ENCODE results near the gene HLF.
"Not testable (repeated sequence)": the region's sequence is repeated elsewhere in the genome, so short reads cannot be mapped to it uniquely, and the experiment has no call there.

The HLF gene

DNA sequence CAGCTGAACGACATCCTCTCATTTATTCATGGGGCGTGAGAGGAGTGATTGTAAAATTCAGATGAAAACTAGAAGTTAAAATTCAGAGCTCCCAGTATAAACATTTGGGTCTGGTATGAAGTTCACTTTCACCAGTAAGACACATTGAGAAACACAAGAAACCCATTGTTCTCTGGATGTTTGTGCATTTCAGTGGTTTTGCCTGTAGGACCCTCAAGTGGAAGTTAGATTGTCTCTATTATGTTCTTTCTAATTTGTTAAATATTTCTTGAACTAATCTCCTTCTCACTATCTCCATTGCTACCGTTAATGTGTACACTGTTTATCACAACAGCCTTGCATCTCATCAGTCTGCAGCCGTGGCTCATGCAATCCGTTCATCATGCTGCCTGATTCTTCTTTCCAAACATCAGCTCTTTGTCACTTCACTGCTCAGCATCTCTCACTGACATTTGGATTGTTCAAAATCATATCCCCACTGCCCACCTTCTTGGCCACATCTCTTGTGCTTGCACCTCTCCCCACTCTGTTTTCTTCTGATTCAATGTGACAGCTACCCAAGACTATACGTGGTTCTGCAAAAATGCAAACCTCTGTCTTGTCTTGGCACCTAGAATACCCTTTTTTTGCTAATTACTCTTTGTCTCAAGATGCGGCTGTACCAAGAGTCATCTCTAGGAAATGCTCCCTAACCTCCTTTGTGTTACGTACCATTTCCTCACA is 49.5 kb downstream of the HLF start:
- no peak for DNase-seq

DNA sequence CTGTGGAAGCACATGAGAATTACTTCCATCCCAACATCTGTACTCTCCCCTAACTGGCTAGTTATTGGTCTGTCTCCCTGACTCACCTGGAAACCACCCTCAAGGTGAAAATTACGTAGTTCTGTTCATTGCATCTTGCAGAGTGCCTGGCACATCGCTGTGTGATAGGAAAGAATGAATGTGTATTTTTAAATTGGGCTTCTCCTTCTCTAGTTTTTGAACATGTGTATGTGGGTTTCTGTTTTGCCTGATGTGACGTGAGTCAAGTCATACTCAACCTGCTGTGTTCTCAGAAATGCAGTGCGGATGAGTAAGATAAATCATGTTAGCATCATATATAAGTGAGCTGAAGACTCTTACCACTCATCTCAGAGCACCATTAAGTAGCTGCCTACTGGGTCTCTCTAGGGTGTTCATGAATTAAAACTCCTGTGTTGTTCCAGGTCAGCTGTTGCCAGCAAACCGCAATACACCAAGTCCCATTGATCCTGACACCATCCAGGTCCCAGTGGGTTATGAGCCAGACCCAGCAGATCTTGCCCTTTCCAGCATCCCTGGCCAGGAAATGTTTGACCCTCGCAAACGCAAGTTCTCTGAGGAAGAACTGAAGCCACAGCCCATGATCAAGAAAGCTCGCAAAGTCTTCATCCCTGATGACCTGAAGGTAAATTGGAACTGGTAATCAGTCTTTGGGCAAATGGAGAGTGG is 50.2 kb downstream of the HLF start:
- DNase-seq: no peak

DNA sequence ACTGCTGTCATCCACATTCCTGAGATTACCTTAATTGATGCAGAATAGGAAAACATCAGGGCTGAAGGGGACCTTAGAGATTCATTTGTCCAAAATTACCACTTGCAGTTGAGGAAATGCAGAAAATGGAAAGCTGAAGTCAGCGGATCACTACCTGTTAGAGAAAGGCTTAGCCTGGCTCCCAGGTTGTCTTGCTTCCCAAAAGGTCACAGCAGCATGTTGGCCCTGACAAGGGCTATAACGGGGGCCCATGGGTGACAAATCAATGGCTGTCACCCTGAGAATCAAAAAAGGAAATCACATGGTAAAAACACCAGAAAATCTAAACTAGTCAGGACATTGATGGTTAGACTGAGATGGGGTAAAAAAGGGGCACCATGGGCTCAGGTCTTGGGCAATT is 51.7 kb downstream of the HLF start:
- no peak for DNase-seq

DNA sequence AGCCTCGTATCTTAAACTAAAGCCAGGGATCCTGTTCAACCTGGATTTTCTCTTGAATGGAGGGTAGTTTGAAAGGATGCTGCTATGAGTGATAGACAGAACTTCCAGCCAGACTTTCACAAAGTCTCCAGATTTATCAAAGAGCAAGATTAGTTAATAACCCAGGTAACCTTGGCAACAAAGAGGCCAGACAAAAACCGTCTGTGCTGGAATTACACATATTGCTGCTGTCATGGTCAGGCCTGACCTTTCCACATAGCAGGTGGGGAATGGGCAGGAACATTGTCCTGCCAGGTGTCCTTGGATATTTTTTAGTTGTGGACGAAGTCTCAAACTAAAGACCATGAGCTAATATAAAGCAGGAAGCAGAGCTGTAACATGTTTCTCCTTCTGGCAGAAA is 52.5 kb downstream of the HLF start:
- no peak for DNase-seq

DNA sequence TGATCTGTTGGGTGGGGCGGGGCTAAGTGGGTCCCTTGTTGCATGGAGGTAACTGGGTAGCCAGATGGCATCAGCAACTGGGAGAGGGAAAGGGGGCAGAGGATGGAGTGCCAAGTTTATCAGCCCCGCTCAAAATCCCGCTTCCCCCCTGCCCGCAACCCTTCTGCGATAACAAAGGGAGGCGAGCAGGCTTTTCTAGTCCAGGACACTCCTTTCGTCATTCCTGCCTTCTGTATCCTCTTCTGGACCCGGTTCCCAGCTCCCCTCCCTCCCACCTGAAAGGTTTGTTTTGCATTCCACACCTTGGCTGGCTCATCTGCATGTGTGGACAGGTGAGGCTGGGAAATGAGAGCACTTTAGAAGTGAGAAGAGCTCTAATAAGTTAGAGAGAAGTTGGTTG is 53.3 kb downstream of the HLF start:
- no peak for DNase-seq

DNA sequence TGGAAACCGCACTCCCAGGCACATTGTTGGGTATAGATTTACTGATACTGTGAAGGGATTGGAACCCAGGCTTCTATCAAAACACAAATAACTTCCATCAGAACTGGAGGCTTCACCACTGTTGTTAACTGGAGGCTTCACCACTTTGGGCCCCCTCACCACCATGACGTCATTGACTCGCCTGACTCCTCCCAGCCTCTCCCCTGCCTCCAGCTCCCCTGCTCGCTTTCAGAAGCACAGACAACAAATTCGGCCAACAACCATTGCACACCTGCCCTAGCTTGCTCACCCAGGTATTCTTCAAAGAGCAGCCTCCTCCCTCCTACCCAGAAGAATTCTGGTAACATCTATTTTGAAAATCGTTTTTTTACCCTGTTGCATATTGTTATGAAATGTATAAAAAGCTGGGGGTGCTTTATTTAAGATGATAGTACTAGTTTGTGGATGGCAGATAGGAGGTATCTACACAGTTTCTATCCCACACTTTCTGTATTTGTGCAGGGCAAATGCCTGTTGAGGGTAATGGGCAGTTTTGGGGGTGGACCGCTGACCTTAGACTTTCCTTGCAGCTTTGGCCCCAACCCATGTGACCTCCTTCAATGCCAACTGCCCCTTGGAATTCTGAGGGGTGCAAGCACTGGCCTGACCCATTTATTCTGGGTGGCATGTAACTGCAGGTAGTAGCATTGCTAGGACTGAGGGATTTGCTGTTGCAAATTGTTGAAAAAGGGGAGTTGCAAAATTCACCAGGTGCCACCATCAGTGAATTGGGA is 54.1 kb downstream of the HLF start:
- no peak for DNase-seq

DNA sequence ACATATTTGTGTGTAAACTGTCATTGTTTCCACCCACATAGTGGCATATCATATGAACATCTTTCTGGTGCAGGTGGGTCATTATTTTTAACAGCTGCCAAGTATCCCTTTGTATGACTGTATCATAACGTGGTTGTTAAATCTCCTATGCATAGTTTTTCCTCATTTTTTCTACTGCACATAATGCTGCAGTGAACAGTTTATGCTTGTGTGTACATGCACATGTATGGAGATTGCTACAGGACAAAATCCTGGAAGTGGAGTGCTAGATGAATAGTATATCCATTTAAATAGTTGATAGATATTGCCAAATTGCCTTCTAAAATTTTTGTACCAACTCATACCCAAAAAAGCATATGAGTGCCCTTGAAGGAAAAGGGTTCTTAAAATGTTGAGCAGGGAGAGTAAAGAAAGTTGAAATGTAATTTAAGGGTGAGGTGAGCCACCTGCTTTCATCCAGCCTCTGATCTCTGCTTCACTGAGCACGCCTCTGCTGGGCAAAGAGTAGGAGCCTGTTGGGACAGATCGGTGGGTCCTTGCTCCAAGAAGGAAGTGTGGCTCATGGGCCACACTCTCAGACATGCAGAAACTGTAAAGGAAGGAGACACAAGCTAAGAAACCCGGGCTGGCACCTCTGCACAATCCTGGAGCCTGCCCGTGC is 55.3 kb downstream of the HLF start:
- DNase-seq: no peak

DNA sequence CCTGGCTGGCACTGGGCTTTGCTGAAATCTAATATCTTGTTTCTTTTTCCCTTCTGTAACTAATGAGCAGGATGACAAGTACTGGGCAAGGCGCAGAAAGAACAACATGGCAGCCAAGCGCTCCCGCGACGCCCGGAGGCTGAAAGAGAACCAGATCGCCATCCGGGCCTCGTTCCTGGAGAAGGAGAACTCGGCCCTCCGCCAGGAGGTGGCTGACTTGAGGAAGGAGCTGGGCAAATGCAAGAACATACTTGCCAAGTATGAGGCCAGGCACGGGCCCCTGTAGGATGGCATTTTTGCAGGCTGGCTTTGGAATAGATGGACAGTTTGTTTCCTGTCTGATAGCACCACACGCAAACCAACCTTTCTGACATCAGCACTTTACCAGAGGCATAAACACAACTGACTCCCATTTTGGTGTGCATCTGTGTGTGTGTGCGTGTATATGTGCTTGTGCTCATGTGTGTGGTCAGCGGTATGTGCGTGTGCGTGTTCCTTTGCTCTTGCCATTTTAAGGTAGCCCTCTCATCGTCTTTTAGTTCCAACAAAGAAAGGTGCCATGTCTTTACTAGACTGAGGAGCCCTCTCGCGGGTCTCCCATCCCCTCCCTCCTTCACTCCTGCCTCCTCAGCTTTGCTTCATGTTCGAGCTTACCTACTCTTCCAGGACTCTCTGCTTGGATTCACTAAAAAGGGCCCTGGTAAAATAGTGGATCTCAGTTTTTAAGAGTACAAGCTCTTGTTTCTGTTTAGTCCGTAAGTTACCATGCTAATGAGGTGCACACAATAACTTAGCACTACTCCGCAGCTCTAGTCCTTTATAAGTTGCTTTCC is 56.0 kb downstream of the HLF start:
- no peak for DNase-seq

DNA sequence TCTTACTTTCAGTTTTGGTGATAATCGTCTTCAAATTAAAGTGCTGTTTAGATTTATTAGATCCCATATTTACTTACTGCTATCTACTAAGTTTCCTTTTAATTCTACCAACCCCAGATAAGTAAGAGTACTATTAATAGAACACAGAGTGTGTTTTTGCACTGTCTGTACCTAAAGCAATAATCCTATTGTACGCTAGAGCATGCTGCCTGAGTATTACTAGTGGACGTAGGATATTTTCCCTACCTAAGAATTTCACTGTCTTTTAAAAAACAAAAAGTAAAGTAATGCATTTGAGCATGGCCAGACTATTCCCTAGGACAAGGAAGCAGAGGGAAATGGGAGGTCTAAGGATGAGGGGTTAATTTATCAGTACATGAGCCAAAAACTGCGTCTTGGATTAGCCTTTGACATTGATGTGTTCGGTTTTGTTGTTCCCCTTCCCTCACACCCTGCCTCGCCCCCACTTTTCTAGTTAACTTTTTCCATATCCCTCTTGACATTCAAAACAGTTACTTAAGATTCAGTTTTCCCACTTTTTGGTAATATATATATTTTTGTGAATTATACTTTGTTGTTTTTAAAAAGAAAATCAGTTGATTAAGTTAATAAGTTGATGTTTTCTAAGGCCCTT is 56.8 kb downstream of the HLF start:
- DNase-seq: no peak

DNA sequence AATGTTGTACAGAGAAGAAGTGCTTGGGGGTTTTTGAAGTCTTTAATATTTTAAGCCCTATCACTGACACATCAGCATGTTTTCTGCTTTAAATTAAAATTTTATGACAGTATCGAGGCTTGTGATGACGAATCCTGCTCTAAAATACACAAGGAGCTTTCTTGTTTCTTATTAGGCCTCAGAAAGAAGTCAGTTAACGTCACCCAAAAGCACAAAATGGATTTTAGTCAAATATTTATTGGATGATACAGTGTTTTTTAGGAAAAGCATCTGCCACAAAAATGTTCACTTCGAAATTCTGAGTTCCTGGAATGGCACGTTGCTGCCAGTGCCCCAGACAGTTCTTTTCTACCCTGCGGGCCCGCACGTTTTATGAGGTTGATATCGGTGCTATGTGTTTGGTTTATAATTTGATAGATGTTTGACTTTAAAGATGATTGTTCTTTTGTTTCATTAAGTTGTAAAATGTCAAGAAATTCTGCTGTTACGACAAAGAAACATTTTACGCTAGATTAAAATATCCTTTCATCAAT is 57.8 kb downstream of the HLF start:
- DNase-seq: no peak

DNA sequence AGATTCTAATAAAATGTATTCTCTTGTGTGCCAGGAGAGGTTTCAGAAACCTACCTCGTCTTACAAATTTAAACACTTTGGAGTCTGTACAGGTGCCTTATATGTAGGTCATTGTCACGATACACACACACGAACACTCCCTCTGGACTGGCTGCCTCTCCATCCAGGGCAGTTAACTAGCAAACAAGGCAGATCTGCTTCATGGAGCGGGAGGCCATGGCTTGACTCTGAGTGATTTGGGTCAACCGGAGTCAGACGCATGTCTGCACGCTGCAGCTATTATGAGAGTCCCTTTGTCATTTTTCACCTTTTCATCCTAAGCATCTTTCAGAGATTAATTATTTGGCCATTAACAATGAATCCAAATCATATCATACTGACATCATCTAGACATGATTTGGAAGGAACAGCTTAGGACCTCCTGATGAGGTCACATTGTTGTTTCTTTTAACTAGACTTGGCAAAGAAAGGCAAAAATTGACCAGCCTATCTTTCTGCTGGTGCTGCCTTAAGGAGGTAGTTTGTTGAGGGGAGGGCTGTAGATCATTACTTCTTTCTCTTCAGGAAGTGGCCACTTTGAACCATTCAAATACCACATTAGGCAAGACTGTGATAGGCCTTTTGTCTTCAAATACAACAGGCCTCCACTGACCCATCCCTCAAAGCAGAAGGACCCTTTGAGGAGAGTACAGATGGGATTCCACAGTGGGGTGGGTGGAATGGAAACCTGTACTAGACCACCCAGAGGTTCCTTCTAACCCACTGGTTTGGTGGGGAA is 58.9 kb downstream of the HLF start:
- no peak for DNase-seq

DNA sequence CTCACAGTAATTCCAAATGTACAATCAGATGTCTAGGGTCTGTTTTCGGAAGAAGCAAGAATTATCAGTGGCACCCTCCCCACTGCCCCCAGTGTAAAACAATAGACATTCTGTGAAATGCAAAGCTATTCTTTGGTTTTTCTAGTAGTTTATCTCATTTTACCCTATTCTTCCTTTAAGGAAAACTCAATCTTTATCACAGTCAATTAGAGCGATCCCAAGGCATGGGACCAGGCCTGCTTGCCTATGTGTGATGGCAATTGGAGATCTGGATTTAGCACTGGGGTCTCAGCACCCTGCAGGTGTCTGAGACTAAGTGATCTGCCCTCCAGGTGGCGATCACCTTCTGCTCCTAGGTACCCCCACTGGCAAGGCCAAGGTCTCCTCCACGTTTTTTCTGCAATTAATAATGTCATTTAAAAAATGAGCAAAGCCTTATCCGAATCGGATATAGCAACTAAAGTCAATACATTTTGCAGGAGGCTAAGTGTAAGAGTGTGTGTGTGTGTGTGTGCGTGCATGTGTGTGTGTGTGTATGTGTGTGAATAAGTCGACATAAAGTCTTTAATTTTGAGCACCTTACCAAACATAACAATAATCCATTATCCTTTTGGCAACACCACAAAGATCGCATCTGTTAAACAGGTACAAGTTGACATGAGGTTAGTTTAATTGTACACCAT is 59.7 kb downstream of the HLF start:
- no peak for DNase-seq

DNA sequence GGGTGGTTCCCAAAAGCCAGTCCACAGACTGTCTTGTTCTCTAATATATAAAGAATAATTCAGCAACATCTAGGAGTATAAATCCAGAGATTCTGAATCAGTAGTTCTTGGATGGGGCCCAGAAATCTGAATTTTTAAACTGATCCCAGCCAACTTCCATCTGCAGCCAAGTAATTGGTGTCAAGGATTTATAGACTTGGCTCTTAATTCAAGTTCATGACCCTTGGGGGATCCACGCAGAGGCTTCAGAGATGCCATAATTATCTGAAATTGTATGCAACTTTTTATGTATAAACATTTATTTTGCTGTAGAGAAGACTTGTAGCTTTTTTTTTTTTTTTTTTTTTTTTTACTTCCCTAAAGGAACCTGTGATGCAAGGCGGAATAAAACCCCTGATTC is 60.6 kb downstream of the HLF start:
- DNase-seq: no peak

DNA sequence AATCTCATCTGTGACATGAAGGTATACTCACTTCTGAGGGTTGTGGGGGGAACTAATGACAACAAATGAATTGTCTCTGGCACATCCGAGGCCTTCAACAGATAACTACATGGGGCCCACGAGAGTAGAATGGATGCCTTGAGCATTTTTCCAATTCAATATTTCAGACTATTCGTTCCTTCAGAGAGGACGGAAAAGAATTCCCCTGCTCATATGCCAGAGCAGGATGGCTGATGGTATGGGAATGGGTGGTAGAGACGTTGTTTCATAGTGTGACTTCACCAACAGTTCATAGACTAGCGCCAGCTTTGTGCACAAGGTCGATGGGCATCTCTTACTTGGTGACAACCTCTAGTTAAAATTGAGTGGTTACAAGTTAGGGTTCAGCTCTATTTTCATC is 61.3 kb downstream of the HLF start:
- no peak for DNase-seq

DNA sequence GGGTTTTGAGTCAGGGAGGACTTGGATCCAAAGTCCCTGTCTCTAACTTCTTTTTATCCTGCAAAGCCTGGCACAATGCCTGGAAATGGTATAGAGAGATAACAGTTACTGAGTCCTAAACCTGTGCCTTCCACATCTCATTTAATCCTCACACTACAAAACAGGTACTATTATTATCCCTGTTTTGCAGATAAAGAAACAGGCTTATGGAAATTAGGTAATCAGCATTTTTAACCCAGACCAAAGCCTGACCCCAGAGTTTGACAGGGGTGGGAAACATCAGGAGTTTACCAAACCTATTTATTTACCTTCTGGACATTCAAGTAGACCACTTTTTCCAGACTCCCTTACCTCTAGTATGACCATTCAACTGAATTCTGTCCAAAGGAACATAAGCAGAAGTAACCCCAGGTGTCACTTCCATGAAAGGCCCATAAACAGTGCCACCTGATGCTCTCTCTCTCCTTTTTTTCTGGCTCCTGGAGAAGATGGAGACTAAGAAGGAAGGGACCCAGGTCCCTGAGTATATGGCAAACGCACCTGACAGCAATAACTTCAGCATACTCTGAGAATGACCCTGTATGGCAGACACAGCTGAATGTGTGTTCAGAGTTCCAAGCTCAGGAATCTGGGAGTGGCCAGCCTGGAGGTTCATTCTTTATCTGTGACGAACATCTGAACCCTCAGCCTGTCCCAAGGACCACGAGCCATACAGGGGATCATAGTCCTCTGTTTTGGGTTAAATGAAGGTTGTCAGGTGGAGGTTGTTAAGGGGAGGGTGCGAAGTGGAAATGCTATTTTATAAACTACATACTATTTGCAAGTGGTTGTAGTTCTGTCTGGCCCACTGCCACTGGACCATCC is 62.7 kb downstream of the HLF start:
- DNase-seq: no peak

DNA sequence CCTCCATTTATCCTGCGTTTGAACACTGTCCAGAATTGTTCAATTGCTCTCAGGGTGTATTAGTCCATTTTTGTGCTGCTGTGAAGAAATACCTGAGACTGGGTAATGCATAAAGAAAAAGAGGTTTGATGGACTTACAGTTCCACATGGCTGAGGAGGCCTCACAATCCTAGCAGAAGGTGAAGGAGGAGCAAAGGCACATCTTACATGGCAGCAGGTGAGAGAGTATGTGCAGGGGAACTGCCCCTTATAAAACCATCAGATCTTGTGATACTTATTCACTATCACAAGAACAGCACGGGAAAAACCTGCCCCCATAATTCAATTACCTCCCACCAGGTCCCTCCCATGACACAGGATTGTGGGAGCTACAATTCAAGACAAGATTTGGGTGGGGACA is 63.8 kb downstream of the HLF start:
- not testable (repeated sequence) for DNase-seq

DNA sequence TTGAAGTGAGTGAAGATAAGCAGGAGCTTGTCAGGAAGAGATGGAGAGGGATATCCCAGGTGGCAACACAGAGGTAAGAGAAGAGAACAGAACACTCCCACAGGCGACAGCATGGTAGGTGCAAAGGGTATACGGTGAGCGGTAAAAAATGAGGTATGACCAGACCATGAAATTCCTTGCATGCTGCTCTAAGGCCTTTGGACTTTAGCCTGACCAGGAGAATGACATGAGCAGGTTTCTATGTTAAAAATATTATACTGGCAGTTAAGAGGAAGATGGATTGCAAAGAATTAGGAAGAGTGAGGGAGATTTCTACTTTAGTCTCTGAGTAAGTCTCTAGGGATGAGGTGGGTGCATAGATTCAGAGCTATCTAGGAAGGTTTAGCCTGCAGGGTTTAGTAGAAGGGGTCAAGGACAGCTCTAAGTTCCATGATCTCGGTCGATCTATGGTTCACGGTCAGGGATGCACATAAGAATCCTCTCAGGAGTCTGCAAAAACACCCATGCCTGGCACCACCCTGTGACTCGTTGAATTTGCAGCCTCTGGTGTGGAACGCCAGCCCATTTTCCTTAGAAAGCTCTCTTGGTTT is 65.7 kb downstream of the HLF start:
- no peak for DNase-seq

DNA sequence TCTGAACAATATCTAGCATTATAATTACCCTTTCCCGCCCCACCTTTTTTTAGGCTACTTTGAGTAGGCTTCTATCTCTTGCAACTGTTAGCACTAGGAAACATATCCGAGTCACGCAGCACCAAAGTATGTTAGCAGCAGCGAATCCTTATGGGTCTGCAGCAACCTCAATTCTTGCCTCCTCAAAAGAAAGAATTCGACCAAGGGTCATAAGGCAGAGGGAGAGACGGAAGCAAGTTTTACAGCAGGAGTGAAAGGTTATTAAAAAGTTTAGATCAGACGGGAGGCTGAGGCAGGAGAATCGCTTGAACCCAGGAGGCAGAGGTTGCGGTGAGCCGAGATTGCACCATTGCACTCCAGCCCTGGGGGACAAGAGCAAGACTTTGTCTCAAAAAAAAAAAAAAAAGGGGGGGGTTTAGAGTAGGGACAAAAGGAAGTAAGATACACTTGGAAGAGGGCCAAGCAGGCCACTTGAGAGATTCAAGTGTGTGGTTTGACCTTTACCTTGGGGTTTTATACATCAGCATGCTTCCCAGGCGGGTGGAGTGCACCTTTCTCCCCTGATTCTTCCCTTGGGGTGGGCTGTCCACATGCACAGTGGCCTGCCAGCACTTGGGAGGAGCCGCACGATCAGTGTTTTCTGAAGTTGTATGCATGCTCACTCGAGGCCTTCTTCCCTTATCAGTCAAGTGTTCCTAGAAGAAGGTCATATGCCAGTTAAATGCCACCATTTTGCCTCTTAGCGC is 67.7 kb downstream of the HLF start:
- DNase-seq: no peak
